HG03378 (cell line): ENCODE data around the gene POU2F1.

Source experiments
- ATAC-seq: cut with Tn5 transposase; IDR thresholded peaks from one replicate; pipeline ENCODE4 v1.9.1; 2021; ENCODE audit warnings: mild to moderate bottlenecking, moderate library complexity; ENCODE audit not compliant: unreplicated experiment

Gene POU2F1

DNA sequence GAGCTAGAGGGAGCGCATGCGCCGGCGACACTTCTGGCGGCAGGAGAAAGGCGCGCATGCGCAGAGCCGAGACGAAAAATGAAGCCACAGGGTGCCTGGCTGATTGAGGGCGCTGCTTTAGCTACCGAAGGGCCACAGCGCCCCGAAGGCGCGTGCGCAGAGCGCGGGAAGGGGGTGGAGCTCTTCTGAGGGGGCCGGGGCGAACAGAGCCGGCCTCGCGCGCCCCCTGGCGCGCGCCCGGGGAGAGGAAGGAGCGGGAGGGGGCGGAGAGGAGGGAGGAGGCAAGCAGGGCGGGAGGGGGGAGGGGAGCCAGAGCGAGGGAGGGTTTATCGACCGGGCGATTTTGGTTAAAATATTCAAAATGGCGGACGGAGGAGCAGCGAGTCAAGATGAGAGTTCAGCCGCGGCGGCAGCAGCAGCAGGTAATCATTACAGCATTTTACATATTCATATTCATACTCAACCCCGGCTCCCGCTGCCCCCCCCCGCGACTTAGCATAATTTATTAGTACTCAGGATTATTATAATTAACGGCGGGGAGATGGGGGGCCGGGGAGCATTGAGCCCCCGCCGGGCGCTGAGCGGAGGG lies at the start of gene POU2F1:
Gene POU2F1, plus strand, starts transcription at position 350 of the 589 bp plus-strand sequence. Its CDS starts 12 bp downstream, at position 362.
- ATAC-seq, result peak; percentile 52

DNA sequence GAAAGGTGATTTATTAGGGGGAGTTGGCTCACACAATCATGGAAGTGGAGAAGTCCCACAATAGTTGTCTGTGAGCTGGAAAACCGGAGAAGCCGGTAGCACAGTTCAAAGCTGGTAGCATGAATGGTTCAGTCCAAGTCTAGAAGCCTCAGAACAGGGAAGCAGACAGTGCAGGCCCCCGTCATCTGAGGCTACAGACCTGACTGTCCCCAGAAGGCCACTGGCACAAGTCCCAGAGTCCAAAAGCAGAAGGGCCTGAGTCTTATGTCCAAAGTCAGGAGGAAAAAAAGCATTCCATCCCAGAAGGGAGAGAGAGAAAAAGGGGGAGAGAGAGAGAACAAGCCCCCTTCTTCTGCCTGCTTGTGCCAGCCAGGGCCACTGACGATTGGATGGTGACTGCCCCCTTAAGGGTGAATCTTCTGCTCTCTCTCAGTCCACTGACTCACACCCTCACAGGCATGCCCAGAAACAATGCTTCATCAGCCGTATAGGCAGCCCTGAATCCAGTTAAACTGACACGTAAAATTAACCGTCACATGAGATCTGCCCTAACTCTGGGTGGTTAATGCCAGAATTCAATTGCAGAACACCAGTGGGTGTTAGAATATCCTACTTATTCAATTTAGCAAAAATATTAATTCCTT lies 49.3 kb upstream of the POU2F1 start:
- no peak for ATAC-seq

DNA sequence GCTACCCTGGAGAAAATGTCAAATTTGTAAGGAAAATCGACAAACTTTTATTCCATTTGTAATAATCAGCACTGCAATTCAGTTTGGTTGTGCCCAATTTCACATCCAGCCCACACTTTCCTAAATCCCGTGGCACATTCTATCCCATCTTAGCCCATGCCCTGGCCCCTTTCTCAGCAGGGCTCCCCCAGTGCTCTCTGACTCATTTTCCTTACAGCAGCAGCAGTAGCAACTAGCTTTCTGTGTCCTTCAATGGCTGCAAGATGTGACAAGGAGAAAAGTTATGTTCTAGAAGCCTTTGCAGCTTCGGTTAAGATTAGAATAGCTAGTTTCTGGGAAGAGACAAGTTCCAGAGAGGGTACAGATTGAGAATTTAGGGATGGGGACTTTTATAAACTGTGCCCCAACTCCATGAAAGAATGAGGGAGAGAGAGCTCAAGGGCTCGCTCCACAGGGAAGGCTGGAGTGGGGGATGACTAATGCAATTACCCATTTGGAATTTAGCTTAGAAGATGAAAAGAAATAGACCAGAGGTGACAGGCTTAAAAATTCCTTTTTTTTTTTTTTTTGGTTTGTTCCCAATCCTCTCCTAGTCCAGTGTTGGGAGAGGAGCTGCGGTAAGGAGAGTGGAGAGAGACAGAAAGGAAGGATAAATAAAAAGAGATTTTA lies 47.0 kb upstream of the POU2F1 start:
- no peak for ATAC-seq

DNA sequence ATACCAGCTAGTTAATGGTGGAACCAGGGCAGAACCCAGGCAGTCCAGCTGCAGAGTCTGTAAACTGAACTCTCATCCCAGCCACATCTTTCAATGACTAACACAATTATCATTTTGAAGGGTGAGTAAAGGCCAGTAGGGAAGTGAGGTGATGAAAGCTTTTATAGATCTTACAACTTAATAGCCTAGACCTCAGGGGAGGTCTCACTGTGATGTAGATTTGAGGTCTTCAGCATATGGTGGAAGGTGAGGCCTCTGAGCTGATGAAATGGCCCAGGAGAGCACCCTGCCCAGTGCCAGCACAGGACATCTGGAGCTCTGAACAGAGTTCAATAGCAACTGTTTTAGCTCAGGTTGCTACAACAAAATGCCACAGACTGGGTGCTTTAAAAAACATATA lies 44.8 kb upstream of the POU2F1 start:
- ATAC-seq, result no peak

DNA sequence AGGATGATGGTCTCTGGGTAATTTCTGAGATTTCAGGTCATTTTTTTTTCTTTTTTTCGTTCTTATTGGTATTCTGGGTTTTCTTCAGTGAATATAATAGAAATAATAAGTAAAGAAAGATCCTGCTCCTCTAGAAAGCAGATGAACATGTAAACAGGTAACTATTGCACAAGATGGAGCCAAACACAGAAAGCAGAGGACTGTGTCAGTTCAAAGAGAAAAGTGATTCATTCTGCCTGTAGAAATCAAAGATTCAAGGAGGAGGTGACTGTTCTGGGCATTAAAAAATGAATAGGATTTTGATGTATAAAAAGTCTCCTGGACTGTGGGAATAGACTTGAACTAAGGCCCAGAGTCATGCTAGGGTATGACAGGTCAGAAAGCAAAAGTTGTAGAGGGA lies 41.9 kb upstream of the POU2F1 start:
- ATAC-seq, result no peak

DNA sequence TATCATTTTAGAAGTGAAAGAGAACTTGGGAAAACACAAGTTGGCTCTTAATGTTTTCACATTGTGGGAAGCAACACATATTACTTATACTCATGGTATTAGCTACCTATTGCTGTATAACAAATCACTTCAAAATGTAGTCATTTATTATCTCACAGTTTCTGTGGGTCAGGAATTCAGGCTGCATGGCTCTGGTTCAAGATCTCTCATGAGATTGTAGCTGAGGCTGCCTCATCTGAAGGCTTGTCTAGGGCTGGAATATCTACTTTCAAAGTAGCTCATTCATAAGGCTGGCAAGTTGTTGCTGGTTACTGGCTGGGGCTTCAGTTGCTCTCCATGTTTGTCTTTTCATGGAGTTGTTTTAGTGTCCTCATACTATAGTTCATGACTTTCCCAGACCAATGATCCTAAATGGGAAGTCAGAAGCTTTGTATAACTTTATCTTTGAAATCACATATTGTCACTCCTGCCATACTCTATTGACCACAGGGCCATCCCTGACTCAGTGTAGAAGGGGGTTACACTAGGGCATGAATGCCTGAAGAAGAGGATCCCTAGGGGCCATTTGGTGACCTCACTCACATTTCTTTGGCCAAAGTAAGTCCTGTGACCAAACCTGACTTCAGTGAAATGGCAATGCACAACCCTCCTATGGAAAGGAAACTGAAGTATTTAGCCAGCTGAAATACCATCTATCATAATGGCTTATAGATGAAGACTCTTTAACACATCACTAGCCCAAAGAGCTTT lies 37.9 kb upstream of the POU2F1 start:
- ATAC-seq, result no peak

DNA sequence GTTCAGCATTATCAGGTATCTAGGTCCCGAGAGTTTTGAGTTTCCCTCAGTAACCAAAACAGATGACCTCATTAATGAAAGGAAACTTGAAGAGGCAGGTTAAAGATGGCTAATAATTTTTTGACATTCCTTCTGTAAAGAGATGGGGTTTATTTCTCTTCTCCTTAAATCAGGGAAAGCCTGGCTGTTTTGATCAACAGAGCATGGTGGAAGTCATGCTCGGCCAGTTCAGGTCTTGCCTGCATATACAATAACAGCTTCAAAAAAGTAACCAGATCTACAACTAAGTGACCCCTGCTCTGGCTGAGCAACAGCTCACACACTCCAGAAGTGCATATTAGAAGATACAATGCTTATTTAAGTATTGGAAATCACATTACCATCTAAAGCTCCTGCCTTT lies 36.6 kb upstream of the POU2F1 start:
- ATAC-seq, result no peak

DNA sequence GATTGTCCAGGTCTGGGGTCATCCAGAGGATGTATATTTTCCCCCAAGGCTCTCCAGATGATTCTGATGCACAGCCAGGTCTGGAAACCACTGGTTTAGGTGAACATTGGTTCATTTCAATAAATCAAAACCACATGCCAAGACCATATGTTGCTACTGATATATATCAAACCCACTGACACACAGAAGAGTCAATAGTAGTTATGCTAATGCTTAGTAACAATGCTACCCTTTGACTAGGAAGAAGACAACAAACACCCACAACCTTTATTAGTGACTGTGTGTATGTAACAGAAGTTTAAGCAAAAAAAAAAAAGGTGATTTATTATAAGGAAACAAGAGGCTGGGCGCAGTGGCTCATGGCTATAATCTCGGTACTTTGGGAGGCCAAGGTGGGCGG lies 35.6 kb upstream of the POU2F1 start:
- ATAC-seq, result no peak

DNA sequence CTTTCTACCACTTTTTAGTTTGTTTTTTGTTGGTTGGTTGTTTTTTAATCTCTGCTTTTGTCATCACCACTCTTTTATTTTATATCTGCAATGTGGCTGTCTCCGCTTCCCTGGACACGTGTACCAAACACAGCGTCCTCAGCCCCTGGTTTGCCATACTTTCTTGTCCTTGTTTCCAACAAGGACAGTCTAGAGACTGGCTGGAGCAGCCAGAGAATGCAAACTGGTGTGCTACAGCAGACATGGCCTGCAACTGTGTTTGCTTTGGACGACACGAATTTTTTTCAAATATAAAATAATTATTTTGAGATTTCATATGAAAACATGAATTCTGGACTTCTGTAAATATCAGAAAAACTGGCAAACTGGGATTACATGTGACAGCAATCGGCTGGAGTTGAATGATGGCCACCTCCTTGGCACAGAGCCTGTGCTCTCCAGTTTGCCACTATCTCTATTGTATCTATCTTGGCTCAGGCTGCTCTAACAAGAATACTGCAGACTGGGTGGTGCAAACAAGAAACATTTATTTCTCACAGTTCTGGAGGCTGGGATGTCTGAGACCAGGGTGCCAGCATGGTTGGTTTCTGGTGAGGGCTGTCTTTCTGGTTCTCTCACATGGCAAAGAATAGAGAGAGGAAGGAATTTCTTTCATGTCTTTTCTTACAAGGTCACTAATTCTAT lies 34.6 kb upstream of the POU2F1 start:
- ATAC-seq, result no peak

DNA sequence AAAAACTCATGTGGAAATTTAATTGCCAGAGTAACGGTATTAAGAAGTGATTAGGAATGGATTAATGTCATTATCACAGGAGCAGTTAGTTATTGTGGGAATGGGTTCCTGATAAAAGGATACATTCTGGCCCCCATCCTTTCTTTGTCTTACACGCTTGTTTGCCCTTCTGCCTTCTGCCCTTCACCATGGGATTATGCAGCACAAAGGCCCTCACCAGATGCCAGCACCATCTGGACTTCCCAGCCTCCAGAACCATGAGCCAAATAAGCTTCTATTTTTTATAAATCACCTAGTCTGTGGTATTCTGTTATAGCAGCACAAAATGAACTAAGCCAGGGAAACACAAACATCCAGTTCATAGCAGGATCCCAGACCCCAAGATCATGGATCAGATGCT lies 33.9 kb upstream of the POU2F1 start:
- no peak for ATAC-seq

DNA sequence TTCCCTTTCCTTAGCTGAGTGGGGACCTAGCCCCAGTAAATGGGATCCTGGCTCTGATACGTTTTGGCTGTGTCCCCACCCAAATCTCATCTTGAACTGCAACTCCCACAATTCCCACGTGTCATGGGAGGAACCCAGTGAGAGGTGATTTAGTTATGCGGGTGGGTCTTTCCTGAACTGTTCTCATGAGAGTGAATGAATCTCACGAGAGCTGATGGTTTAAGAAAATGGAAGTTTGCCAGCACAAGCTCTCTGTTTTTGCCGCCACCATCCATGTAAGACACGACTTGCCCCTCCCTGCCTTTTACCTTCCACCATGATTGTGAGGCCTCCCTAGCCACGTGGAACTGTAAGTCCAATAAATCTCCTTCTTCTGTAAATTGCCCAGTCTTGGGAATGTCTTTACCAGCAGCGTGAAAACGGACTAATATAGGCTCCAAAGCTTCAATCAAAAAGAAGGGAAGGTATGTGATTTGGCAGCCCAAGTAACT lies 29.9 kb upstream of the POU2F1 start:
- no peak for ATAC-seq

DNA sequence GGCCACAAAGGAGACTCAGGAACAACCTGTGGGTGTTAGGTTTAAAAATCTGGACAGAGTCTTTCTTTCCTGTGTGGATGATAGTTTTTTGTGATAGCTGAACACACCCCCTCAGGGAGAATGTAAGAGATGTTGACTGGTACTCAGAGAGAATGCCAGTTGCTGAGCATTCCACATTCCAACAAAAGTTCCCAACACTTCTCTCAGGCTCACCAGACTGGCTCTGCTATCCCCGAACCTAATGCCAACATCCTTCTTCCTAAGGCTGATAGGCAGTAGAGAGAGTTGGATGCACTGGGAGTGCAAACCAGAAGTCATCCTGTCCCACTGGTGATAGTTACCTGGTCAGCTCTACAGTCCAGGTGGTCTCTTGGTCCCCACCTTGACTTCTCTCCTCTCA lies 28.7 kb upstream of the POU2F1 start:
- no peak for ATAC-seq

DNA sequence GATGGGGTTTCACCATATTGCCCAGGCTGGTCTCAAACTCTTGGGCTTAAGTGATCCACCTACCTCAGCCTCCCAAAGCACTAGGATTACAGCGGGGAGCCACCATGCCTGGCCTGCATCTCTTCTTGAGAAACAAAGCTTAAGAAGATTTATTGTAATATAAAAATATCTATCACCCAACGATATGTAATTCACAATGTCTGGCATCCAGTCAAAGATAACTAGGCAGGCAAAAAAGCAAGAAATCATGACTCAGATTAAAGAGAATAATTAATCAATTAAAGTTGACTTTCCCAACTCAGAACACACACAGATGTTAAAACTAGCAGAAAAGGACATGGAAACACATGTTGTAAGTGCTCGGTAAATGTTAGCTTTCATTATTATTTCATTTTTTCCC lies 26.5 kb upstream of the POU2F1 start:
- ATAC-seq, result no peak

DNA sequence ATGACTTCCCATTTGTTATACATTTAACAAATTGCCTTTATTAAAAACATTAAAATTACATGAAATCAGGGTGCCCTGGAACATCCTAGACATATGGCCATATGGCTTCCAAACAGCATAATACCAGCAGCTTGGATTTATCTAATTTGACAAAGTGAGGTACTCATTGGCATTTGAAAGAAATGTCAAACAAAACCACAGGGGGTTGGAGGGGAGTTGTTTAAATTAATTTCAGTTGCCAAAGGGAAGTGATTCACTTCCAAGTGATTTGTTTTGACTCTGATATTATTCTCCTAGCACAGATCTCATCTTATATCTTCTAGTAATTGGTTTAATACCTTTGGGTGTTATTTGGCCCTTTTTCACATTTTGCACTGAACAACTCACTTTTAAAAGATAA lies 24.5 kb upstream of the POU2F1 start:
- no peak for ATAC-seq

DNA sequence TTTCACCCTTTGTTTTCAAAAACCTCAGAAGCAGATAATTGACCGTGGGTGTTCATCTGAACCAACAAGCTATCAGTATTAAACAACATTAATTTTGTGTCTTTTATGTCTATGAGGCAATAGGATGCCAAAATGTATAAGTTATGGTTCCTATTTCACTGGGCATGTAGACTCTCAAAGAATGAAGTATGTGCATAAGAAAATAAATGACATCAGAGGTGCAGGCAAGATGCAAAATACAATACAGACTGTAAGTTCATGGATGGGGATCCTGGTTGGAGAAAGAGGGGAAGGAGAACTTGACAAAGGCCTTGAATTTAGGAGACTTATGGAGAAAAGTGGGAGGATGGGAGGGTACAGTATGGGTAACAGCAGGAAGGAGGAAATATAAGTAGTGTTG lies 23.4 kb upstream of the POU2F1 start:
- ATAC-seq, result no peak

DNA sequence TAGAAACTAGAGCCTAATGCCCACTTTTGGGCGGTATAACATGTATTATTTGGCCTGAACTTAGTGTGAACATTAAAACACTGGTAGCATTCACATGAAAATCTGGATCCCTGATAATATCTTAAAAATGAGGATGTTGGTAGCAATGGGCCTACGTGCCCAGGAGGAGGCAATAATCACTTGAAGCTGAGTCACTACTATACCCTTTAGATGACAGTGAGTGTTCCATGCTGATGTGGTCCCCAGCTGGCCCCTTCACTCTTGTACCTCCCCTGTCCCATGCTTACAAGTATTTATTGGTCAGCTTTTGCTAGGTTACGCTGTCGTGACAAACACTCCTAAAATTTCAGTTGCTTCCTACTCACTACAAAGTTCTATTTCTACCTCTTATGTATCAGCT lies 23.0 kb upstream of the POU2F1 start:
- ATAC-seq, result no peak

DNA sequence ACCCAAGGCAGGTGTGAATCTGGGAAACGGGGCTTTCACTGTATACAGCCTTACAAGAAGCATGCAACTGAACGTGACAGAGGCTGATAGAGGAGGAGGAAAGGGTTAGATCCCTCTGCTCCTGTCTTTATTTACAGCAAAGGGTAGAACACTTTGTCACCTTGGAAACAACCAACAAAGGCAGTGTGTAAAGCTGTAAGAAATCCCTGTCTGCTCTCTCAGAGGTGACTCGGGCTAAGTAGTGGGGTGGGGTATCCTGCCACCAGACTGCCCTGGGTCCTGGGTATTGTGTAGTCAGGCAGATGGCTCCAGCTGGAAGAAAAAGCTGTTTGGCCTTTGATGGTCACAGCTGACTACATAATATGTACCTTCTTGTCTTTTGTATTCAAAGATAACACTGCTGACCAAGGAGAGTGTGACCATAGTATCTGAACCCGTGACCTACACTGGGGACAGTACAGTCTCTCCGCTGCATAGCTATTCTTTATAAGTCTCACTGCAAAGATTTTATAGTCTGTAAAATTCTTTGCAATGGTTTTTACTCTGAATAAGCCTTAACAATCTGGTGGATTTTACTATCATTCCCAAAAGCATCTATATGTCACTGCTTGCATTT lies 22.1 kb upstream of the POU2F1 start:
- ATAC-seq, result no peak

DNA sequence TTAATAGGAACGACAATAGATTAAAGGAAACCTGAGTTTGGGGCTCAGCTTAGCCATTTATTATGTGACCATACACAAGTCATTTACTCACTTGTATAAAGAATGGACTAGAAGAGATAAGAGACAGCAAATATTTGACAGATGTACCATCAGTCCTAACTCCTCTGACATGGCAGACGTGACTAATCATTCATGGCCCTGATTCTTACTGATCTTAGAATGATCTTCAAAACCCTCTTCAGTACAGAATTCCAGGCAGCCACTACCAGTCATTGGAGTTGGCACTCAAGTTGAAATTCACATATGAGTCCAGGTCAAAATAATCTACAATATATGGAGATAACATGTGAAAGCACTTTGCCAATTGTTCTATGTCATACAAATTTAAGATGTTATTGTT lies 21.0 kb upstream of the POU2F1 start:
- ATAC-seq, result no peak

DNA sequence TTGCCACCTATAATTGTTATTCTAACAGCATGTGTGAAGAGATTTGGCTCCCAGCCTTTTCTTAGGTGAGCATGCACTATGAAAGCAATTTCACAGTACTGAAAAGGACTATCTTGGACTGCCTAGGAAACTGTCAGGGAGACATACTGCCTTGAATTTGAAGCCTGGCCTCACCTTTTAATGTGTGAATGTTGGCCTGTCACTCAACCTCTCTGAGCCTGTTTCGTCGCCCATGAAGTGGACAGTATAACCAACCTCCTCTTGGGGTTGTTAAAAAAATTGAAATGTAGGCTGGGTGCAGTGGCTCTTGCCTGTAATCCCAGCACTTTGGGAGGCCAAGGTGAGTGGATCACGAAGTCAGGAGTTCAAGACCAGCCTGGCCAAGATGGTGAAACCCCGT lies 20.4 kb upstream of the POU2F1 start:
- no peak for ATAC-seq

DNA sequence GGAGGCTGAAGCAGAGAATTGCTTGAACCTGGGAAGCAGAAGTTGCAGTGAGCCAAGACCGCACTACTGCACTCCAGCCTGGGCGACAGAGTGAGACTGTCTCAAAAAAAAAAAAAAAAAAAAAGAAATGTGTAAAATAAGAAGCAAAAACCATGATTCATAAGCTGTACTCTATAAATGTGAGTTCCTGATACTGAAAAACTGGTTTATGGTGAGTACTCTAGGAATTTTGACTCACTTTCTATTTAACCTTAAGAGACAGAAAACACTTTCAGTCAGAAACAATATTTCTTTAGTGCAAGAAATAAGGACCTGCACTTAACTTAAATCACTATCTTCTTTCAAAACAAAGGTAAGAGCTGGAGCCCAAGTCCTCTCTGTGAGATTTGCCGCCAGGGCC lies 19.9 kb upstream of the POU2F1 start:
- no peak for ATAC-seq

DNA sequence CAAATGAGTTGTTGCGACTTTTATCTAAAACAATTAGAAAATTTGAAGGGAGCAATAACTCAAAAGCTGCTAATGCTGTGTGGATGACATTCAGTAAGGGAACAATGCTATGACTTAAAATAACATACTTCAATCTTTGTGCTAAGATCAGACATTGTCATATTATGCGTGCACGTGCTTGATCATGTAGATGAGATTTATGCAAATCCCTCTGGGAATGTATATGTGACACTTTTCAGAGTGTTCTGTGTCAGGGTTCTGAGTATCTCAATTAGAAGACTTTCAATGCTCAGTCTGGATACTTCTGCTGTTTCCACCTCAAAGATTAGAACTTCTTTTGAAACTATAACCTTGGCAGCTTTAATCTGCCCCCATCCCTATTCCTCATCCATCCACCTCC lies 18.6 kb upstream of the POU2F1 start:
- no peak for ATAC-seq
